GM21825 (cell line): Measurements from ENCODE around the gene ARRDC2.
A peak's percentile ranks its signal among the peaks of the same experiment; 100 is the strongest.
"Not testable (repeated sequence)": the region's sequence is repeated elsewhere in the genome, so short reads cannot be mapped to it uniquely, and the experiment has no call there.

Experiments used
- ATAC-seq: cut with Tn5 transposase; IDR thresholded peaks from one replicate; pipeline ENCODE4 v1.9.1; 2021; ENCODE audit warnings: mild to moderate bottlenecking, moderate library complexity; ENCODE audit not compliant: unreplicated experiment

ARRDC2 gene

GRCh38 chr19:17989425-17990094 is 18.4 kb upstream of the ARRDC2 start:
- no peak for ATAC-seq

DNA sequence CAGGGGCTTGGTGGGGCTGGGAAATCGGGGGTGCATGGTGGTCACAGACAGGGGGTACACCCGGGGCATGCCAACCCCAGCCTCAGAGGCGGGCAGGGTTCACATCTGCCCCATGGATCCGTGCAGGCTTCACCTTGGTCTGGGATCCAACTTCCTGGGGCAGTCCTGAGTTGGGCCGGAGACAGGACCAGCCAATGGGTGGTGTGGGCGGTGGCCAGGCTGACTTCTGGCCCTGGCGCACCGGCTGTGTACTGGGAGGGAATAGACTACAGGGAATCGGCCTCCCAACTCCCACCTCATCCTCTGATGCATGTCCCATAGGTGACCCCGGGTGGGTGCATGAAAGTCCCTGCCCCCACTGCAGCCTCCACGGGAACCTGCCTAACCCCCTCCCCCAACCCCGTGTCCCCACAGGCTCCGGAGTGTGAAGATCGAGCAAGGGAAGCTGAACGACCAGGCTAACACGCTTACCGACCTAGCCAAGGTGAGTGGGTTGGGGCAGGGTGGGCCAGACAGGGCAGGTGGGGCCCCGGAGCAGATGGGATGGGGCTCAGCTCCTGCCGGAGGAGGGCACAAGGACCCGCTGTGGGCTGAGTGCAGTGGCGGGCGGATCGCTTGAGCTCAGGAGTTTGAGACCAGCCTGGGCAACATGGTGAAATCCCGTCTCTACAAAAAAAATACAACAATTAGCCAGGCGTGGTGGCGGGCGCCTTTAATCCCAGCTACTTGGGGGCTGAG is 14.7 kb upstream of the ARRDC2 start:
- ATAC-seq: no peak

- no peak for ATAC-seq
Measured at GRCh38 chr19:17996826-17997316, 11.1 kb upstream of the ARRDC2 start.

- no peak for ATAC-seq
Measured at GRCh38 chr19:17997969-17998826, 9.8 kb upstream of the ARRDC2 start.

DNA sequence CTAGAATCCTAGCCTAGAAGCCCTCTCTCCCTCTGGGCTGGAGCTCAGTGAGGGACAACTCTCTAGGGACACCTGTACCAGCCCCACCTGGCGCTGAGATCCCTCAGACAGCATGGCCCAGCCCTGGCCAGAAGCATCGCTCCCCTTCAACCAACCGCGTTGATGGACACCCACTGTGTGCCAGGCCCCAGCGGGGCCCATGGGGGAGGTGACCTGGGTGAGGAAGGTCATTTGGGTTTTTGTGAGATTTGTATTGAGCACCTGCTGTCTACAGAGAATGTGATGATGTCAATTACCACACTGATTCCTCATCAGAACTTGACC is 9.2 kb upstream of the ARRDC2 start:
- ATAC-seq: no peak

DNA sequence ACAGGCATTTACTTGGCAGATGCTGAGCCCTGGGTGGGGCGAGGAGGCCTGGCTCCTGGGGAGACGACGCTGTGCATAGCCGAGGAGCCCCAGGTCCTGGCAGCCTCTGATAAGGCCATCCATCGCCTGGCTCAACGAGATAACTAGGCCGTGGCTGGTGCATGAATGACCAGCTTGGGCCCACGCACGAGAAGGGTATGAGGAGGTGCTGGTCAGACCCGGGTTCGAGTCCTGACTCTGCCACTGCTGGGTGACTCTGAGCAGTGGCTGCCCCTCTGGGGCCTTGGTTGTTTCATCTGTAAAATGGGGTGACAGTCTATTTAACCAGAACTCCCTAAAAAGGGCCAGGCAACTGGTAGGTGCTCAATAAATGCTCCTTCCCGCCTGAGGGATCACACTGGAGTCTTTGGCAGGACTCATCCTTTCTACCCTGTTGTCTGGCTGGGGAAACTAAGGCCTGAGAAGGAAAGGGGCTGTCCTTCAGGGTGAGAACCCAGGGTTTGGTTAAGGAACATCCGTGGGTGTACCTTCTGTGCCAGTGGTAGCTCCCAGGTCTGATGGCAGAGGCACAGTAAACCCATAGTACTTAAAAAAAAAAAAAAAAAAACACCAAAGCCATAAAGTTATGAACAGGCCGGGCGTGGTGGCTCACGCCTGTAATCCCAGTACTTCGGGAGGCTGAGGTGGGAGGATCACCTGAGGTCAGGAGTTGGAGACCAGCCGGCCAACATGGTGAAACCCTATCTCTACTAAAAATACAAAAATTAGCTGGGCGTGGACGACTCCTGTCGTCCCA is 8.1 kb upstream of the ARRDC2 start:
- no peak for ATAC-seq

DNA sequence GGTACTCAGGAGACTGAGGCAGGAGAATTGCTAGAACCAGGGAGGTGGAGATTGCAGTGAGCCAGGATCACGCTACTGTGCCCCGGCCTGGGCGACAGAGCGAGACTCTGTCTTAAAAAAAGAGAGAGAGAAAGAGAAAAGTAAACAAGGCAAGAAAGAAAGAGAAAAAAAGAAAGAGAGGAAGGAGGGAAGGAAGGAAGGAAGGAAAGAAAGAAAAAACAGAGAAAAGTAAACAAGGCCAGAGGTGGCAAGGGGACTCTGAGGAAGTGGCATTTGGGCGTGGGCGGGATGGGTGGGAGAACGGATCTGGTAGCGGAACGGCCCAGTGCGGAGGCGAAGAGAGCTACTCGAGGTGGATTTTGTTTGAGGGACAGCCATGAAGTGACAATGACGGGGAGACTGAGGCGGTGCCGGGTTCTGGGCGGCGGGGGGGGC is 7.5 kb upstream of the ARRDC2 start:
- ATAC-seq: peak; percentile 15

GRCh38 chr19:18000915-18001776 is 6.8 kb upstream of the ARRDC2 start:
- peak; percentile 65 for ATAC-seq

DNA sequence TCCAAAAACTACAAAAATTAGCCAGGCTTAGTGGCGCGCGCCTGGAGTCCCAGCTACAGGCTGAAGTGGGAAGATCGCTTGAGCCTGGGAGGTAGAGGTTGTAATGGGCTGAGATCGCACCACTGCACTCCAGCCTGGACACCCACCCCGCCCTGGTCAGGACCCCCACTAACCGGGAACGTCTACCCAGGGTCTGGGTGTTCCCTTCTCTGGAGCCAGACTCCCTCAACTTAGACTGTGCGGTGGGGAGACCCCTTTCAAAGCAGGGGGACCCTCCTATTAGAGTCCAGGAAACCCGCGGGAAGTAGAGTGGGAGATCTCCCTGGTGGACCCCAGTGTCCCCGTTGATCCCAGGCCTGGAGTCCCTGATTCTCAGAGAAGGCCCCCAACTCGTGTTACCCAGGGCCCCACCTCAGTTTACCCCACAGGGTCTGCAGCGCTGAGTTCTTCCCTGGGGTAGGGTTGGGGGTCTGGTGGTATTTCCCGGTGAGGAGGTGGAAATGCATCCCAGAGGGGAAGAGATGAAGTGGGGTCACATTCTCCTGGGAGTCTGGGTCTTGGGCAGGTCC is 6.1 kb upstream of the ARRDC2 start:
- ATAC-seq: no peak

GRCh38 chr19:18002347-18002850 is 5.6 kb upstream of the ARRDC2 start:
- ATAC-seq: no peak

DNA sequence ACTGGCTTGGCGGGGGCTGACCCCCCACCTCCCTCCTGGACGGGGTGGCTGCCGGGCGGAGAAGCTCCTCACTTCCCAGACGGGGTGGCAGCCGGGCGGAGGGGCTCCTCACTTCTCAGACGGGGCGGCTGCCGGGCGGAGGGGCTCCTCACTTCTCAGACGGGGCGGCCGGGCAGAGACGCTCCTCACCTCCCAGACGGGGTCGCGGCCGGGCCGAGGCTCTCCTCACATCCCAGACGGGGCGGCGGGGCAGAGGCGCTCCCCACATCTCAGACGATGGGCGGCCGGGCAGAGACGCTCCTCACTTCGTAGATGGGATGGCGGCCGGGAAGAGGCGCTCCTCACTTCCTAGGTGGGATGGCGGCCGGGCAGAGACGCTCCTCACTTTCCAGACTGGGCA is 2.2 kb upstream of the ARRDC2 start:
- ATAC-seq: not testable (repeated sequence)

- peak; percentile 35 for ATAC-seq
Measured at GRCh38 chr19:18007044-18007916, 690 bp upstream of the ARRDC2 start.

DNA sequence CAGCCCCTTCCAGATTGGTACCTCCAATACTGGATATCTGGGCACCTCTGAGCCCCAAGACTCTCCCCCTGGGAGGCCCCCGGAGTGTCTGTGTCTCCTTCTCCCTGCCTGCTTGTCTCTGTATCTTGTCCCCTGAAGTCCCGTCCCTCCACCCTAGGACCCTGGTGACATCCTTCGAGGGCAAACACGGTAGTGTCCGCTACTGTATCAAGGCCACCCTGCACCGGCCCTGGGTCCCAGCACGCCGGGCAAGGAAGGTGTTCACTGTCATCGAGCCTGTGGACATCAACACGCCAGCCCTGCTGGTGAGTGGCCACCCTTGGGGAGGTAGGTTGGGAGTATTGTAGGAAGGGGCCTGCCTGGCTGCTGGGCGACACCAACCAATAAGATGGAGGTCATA is 844 bp downstream of the ARRDC2 start:
- ATAC-seq: no peak

- no peak for ATAC-seq
Measured at GRCh38 chr19:18009412-18010066, 1.6 kb downstream of the ARRDC2 start.

DNA sequence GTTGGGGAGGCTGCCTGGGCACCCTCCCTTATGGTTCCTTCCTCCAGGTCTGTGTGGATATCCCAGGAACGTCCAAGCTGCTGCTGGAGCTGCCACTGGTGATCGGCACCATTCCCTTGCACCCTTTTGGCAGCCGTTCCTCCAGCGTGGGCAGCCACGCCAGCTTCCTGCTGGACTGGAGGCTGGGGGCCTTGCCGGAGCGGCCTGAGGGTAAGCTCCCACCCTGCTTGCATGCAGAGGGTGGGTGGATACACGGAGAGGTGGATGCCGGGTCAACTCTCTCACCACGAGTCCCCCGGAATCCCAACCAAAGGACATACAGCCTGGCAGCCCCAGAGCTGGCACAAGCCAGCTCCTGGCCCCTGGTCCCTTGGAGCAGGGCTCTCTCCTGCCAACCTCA is 2.2 kb downstream of the ARRDC2 start:
- ATAC-seq: no peak

DNA sequence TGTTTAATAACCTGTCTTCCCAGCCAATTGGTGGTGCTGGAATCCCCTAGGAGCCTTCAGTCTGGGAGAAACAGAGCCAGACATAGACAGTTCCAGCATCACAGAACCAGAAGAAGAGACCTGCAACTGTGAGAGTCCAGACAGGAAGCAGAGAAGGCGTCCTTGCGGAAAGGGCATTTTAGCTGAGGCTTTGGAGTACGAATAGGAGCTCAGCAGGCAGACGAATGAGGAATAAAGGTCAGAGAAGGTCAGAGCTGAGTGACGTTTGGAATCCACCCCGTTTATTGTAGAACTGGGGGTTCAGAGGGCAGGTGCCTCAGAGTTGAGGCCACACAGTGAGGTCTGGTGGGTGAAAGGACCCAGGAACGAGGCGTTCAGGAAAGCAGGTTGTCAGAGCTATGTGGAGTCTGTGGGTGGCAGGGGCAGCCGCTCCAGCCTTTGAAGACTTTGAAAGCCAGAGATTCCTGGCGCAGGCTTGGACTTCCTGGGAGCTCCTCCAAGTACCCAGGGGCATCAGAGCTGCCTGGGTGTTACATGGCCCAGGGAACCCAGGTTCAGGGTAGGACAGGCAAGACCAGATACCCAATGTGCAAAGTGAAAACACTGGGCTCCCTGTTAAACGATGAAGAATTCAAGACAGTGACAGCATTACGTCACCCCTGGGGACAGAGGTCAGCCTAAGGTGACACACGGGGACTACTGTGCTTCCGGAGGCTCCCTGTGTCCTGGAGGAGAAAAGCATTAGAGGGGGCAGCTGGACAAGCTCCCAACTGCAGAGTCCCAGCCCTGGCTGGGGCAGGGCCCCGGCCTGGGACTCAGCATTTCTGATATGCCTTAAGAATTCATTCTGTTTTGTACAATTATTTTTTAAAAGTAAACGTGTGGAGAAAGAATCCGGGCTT is 5.5 kb downstream of the ARRDC2 start:
- no peak for ATAC-seq

GRCh38 chr19:18014197-18014596 is 6.2 kb downstream of the ARRDC2 start:
- ATAC-seq: no peak
